Measurements from ENCODE around the gene SMCO2. TPM values are rescaled to one million over a fixed set of nuclear protein-coding genes. Genes with fewer than 3 reads are reported as not detected.

The SMCO2 gene
- total RNA-seq, 2 donors from 2014 or later = 0.41 TPM; not detected in 1

DNA sequence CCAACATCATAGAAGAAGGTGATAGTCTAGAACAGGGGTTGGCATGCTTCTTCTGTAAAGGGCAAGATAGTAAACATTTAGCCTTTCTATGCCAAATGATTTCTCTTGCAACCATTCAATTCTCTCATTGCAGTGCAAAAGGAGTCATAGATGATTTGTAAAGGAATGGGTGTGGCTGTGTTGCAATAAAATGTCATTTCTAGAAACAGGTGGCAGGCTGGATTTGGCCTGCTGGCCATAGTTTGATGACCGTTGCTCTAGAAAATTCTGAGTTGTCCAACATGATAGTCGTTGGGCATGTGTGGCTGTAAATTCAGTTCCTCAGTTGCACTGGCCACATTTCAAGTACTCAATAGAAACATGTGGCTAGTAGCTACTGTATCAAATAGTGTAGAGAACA is 21.7 kb downstream of the SMCO2 start:
- intact Hi-C loops (cut with DNase I) = no loop called here
- no peak overlapping the region for H3K27ac ChIP-seq
- no peak overlapping the region for H3K4me3 ChIP-seq
- H3K27me3 ChIP-seq (replicated peaks; ENCODE audit: insufficient read depth) = no peaks in the 10 kb centered on the region
- no peaks in the 10 kb centered on the region for H3K4me1 ChIP-seq (replicated peaks)
- no peaks in the 10 kb centered on the region for H3K9me3 ChIP-seq
- no peak for DNase-seq (ENCODE audit: low spot score)
- no peaks in the 10 kb centered on the region for H3K36me3 ChIP-seq
- TF ChIP-seq POLR2A (IDR thresholded peaks at IDR 0.05) = no peak
- TF ChIP-seq CTCF (IDR thresholded peaks at IDR 0.05) = no peak
- no peak for TF ChIP-seq POLR2AphosphoS5 (IDR thresholded peaks at IDR 0.05)
- WGBS = 79% methylated on average over 2 of the region's 2 CpGs

- no peak overlapping the region for H3K4me3 ChIP-seq
- intact Hi-C loops (cut with DNase I) = no loop called here
- no peaks in the 10 kb centered on the region for H3K4me1 ChIP-seq (replicated peaks)
- no peaks in the 10 kb centered on the region for H3K27me3 ChIP-seq (replicated peaks; ENCODE audit: insufficient read depth)
- H3K9me3 ChIP-seq = no peaks in the 10 kb centered on the region
- no peaks in the 10 kb centered on the region for H3K36me3 ChIP-seq
- 38% methylated on average over 1 of the region's 1 CpG for WGBS
- no peak for DNase-seq (ENCODE audit: low spot score)
- H3K27ac ChIP-seq = no peak overlapping the region
- no peak for TF ChIP-seq POLR2AphosphoS5 (IDR thresholded peaks at IDR 0.05)
- no peak for TF ChIP-seq CTCF (IDR thresholded peaks at IDR 0.05)
- no peak for TF ChIP-seq POLR2A (IDR thresholded peaks at IDR 0.05)
These were observed 22.7 kb downstream of the SMCO2 start for GRCh38 chr12:27469176-27469736.

- H3K27ac ChIP-seq = no peak overlapping the region
These were observed 26.1 kb downstream of the SMCO2 start for GRCh38 chr12:27472604-27473003.

GRCh38 chr12:27474344-27474743 is 27.8 kb downstream of the SMCO2 start:
- intact Hi-C loops (cut with DNase I) = no loop called here
- H3K9me3 ChIP-seq = no peaks in the 10 kb centered on the region
- no peaks in the 10 kb centered on the region for H3K27me3 ChIP-seq (replicated peaks; ENCODE audit: insufficient read depth)
- no peak overlapping the region for H3K27ac ChIP-seq
- no peak overlapping the region for H3K4me3 ChIP-seq
- H3K36me3 ChIP-seq = no peaks in the 10 kb centered on the region
- H3K4me1 ChIP-seq (replicated peaks) = no peaks in the 10 kb centered on the region
- TF ChIP-seq CTCF (IDR thresholded peaks at IDR 0.05) (no peak), POLR2A (IDR thresholded peaks at IDR 0.05) (no peak), POLR2AphosphoS5 (IDR thresholded peaks at IDR 0.05) (no peak)
- DNase-seq (ENCODE audit: low spot score) = no peak
- WGBS = 56% methylated on average over 3 of the region's 3 CpGs

More at GRCh38 chr12:27472604-27473003, 26.1 kb downstream of the SMCO2 start:
- Histone ChIP-seq H3K36me3 (no peaks in the 10 kb centered on the region), H3K27me3 (replicated peaks; ENCODE audit: insufficient read depth) (no peaks in the 10 kb centered on the region), H3K9me3 (no peaks in the 10 kb centered on the region), H3K4me1 (replicated peaks) (no peaks in the 10 kb centered on the region), H3K4me3 (no peak overlapping the region)
- WGBS = 66% methylated on average over 4 of the region's 4 CpGs
- TF ChIP-seq CTCF (IDR thresholded peaks at IDR 0.05) = no peak
- no peak for TF ChIP-seq POLR2A (IDR thresholded peaks at IDR 0.05)
- no peak for TF ChIP-seq POLR2AphosphoS5 (IDR thresholded peaks at IDR 0.05)
- DNase-seq (ENCODE audit: low spot score) = no peak
- intact Hi-C loops (cut with DNase I) = no loop called here

- no peaks in the 10 kb centered on the region for H3K9me3 ChIP-seq
- intact Hi-C loops (cut with DNase I) = no loop called here
- no peaks in the 10 kb centered on the region for H3K36me3 ChIP-seq
- H3K4me1 ChIP-seq (replicated peaks) = no peaks in the 10 kb centered on the region
- H3K27me3 ChIP-seq (replicated peaks; ENCODE audit: insufficient read depth) = no peaks in the 10 kb centered on the region
- no peak for TF ChIP-seq POLR2AphosphoS5 (IDR thresholded peaks at IDR 0.05)
- no peak for TF ChIP-seq POLR2A (IDR thresholded peaks at IDR 0.05)
- no peak for TF ChIP-seq CTCF (IDR thresholded peaks at IDR 0.05)
- DNase-seq (ENCODE audit: low spot score) = no peak
- H3K4me3 ChIP-seq = no peak overlapping the region
- H3K27ac ChIP-seq = no peak overlapping the region
These were observed 30.5 kb downstream of the SMCO2 start for GRCh38 chr12:27477049-27477448.

Data from prostate gland (tissue), 2 donors.